GM12864 (cell line): ENCODE data around the gene HDAC5.
A peak's percentile ranks its signal among the peaks of the same experiment; 100 is the strongest.

Source experiments
- DNase-seq: peaks from one replicate; pipeline ENCODE4 v3.0.0-alpha.2; 2011; ENCODE audit warnings: low read depth
- H3K4me3 ChIP-seq: 2 replicates; pipeline ENCODE4 v1.5.1; 2011; ENCODE audit warnings: mild to moderate bottlenecking, low read depth, low read length, control low read depth
- CTCF ChIP-seq: IDR thresholded peaks from 2 replicates; pipeline ENCODE4 v1.5.1; 2011; ENCODE audit warnings: low read depth, mild to moderate bottlenecking, moderate library complexity, low read length, control low read depth, inconsistent platforms; ENCODE audit errors: missing control alignments

The HDAC5 gene

DNA sequence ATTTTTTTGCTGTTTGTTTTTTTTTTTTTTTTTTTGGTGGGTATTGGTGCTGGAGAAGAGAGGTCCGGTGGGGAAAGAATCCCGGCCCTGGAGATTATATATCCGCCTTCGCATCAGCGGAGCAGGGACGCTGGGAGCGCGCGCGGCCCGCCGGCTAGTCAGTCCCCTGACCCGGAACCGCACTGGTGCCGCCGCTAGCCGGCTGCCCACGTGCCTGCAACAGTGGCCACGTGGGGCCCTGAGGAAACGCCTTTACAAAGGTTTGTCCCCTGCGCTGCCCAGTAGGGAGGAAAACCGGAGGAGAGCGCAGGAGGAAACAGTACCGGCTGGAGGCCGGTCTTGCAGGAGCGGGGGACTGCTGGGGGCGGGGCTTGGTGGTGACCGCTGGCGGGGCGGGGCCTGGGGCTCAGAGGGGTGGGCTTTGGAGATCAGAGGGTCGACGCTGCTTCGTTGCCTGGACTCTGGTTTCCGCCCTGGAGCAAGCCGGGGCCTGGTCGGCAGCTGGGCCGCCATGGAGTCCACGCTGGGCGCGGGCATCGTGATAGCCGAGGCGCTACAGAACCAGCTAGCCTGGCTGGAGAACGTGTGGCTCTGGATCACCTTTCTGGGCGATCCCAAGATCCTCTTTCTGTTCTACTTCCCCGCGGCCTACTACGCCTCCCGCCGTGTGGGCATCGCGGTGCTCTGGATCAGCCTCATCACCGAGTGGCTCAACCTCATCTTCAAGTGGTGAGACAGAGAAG is 52.8 kb downstream of the HDAC5 start, which contains the start of gene G6PC3:
G6PC3 (plus strand) TSS at position 281 of the 743 bp plus-strand sequence; CDS start at position 512, 231 bp downstream.
- DNase-seq: peak; percentile 88
- TF ChIP-seq CTCF: no peak
- H3K4me3 ChIP-seq: peak within 1 kb of the TSS; percentile 91

- no peak for TF ChIP-seq CTCF
- peak overlapping the region; percentile 91 for H3K4me3 ChIP-seq
- DNase-seq: no peak
Observed at GRCh38 chr17:44069974-44070454, 53.4 kb downstream of the HDAC5 start.

DNA sequence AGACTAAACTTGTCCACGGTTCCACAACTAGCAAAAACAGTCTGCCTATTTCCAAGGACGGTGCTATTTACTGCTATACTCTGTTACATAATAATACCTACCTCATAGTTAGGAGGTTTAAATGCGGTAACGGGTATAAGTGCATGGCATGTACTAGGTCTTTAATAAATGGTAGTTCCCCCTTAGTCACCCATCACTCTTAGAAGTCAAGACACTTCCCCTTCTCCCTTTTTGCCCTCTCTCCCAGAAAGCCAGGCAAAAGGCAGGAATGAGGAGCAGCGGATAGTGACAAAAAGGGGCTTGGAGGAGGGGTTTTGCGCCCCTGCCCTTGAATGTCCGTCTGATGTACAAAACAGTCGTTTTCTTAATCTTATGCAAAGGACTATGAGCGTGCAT is 55.9 kb downstream of the HDAC5 start:
- H3K4me3 ChIP-seq: no peak overlapping the region
- no peak for DNase-seq
- TF ChIP-seq CTCF: no peak

- DNase-seq: peak; percentile 65
- no peak for TF ChIP-seq CTCF
- H3K4me3 ChIP-seq: peak within 1 kb of the TSS; percentile 88
Observed at GRCh38 chr17:44066204-44066930, 57.1 kb downstream of the HDAC5 start, which contains the start of gene LSM12. TSS of gene LSM12 (minus strand) at chr17:44066671. CDS start at chr17:44066587, 84 bp downstream.

- TF ChIP-seq CTCF: no peak
- no peak for DNase-seq
Observed at GRCh38 chr17:44065668-44066203, 57.7 kb downstream of the HDAC5 start.

DNA sequence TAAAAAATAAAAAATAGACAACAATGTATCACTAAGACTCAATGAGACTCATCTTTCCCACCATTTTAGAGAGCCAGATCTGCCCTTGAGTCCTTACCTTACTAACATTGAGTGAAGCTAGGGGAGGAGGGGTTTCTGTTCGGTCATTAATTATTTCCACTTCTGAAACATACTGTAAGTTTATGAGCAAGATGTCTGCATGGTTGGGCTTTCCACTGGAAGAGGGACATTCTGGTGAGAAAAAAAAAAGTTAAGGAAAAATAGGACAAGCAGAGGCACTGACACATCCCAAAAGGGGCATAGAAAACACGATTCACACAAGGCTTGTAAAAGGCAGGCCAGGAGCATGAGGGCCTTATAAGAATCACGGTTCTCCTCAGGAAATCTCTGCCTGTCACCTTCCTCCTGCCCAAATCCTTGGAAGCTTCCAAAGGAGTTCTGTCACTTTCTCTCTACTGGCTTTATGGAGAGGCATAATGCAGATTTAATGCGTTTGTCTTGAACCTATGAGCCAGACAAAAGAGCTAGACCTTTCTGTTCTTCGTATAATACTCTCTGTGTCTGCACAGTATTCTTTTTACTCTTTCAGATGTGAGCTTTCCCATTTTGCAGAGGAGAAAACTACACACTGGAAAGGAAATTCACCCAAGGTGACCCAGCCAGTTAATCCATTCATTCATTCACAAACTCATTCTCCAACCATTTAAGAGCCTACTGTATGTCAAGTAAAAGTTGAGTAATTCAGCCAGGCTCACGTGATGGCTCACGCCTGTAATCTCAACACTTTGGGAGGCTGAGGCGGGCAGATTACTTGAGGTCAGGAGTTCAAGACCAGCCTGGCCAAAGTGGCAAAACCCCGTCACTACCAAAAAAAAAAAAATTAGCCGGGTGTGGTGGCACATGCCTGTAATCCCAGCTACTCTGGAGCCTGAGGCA is 59.5 kb downstream of the HDAC5 start:
- H3K4me3 ChIP-seq: no peak overlapping the region
- no peak for DNase-seq
- TF ChIP-seq CTCF: no peak

More at GRCh38 chr17:44065668-44066203, 57.7 kb downstream of the HDAC5 start:
- peak overlapping the region; percentile 88 for H3K4me3 ChIP-seq
